Measurements from ENCODE around the gene CNTNAP2.

The CNTNAP2 gene

GRCh38 chr7:148332191-148333186, 2215.9 kb downstream of the CNTNAP2 start:
- DNase-seq: no peak

DNA sequence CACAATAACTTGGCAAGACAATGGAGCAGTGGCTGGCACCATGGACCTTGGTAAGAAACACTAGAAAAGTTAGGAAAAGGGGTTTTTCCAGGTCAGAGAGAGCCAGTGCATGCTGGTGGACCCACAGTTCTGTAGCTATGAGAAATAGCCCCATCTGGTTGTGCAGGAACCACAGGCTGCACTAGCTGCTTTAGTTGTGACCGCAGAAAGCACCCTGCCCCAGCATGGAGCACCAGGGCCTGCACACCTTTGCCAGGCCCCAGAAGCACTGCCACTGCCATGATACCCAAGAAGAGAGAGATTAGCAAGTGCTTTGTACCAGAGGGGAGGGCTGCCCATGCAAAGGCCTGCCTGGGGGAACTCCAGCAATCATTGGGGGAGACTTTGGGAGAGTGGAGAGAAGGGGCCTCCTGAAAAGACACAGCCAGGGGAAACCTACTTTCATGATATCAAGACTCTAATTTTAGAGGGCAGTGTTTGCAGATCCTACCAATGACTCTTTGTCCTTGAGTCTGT, 2217.9 kb downstream of the CNTNAP2 start:
- DNase-seq: no peak

DNA sequence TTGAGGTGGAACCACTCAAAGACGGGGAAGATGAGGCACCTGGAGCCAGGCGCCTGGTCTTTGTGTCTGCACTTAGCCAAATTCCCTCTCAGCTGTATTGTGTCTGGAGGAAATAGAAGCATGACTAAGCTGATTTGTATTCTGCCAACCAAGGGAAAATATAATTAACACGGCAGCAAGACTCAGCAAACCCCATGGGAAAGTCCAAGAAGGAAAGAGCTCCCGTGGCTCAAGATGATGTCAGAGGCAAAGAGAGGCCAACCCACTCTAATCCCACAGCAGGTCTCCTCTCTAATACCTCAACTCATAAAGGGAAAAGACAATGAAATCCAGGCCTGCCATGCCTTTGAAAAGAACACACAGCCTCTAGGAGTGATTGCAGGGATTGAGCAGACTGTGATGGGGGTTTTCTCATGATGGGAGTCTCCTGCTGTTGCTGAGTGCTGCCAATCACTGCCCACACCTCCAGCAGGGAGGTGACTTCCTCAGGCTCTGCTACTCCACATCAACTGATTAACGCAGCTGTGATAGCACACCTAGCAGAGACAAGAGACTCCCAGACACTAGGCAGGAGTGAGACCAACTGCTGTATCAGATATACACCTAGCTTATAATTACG, 2218.5 kb downstream of the CNTNAP2 start:
- peak in 2 of 51 donors; percentile 9 to 29 for DNase-seq

DNA sequence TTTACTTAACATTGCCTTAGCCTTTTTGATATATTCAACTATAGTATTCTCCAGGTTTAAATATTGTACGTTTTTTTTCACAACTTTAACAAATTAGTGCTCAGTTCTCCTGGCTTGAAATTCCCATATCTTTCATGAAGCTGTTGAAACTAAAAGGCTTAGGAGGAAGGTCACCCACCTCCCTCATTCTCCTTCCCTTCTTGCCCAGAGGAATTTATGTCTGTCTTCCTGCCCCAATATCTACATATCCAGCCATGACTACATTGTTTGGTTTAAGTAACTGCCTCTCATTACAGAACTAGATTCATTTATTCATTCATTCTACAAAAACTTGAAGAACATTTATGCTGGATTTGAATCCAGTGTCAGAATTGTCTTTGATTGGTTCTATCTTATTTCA, 2219.2 kb downstream of the CNTNAP2 start:
- DNase-seq: no peak

DNA sequence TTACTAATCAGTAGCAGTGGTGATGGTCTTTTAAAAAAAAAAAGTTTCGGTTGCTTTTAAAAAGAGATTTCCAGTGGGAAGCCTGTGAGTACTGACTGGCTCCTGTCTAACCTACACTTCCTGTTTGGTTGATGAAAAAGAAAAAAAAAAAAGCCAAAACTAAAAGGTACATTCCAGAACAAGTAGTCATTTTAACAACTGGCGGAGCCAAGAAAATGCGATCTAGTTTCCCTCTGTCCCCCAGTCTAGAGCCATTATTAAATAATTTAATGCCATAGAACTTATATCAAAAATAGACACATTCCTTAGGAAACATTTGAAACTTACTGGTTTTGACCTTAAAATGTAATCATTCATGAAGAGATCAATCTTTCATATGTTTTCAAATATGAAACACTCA, 2219.8 kb downstream of the CNTNAP2 start:
- no peak for DNase-seq

DNA sequence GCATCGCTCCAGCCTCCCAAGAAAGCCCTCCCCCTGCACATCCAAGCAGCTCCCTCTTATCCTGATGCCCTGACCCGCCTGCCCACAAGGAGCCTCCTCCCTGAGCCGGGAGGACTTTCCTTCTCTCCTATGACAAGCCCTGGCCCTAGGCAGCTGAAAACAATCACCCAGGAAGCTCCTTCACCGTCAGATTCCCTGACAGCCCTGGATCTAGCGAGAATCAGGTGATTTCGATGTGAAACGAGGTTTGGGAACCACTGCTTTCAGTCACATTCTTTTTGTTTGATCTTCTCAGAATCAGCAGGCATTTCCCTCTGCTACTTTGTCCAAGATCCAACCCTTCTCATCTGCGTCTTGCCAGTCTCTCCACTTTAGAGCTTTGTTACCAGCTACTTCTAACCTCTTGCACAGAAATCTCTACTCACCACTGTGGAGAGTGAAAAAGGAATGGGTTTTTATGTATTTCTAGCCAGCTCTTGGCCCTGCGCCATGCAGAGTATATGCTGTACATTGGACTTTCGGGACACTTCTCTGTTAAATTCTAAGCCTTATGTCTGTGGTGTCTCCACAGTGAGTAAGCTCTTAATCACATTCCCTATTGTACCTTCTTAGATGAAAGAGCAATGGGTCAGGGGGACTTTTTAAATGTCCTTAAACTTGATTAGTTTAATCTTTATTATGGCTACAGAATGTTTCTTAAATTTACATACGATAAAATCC, 2220.8 kb downstream of the CNTNAP2 start:
- DNase-seq: no peak

DNA sequence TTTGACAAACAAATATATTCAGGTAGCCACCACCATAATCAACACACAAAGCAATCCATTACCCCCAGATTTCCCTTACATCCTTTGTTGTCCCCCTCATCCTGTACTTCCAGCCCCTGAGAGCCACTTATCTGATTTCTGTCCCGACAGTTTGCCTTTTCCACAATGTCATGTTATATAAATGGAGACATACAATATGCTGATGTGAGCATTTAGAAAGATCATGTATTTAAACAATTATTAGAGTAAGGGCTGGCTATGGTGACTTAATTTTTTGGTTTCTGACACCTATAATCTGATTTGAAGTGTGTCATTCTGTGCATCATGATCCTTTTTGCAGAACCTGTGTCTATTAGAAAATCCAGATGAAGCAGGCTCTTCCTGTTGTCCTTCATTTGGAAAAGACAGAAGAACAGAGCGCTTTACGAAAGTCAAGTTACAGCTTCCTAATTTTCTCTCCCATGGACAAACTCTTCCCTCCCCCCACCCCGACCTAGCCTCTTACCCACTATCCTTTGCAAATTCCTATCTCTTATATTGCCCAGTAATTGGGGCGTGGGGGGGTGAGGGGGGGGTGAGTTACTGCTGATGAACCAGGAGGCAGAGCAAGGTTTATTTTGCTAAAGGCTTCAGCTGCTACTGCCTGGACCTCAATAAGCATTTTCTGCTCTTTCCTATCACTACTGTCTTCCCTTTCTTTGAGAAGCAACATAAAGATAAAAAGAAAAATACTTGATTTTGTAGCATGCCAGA, 2221.6 kb downstream of the CNTNAP2 start:
- no peak for DNase-seq

DNA sequence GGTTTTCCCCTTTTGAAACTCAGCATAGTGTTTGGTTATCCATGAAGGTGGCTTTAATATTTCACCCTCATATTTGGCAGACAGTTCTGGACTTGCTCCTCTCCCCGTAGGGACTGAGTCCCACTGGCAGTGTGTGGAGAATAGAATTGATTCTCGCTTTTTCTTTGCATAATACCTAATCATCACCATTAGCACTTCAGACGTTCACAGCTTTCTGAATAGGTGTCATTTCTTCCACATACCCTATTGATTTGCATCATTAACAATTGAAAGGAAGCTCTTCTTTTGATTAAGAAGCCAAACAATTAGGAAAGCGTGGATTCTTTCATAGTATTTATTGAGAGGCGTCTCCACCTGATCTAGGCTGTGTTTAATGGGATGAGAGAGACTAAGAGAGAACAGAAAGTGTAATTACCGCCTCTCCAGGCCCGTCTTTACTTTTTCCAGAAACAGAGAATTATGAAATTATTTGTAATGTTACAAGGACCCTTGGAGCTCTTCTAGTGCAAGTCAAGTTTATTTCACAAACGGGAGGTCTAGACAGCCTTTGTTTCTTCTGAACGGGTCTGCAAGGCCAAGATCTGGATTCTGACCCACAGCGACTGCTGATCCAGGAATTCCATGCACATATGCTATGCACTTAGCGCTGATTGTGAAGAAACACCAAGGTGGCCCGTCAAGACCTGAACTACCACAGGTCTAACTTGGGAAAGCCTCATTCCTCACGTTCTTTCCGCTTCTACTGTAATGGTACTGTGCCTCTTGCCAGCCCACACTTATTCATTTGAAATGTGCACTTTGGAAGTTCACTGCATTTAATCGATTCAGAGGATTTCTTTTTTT, 2224.1 kb downstream of the CNTNAP2 start:
- no peak for DNase-seq

GRCh38 chr7:148344406-148344805, 2227.8 kb downstream of the CNTNAP2 start:
- DNase-seq: no peak

DNA sequence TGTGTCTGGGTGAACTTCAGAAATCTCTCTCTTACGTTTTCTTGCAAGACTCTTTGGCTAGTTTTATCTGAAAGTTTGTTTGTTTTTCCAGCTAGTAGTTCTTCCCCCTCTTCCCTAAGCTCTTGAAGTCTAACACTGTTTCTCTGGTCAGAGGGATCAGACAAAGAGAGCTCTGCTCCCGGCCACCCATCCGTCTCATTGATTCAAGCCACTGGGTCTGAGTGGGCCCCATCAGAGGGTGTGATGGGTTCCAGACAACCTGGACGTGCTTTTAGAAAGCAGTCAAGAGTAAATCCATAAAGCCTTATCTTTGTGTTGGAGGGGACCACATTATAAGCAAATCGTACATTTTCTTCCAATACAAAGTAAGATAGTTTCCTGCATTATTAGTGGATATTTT, 2231.4 kb downstream of the CNTNAP2 start:
- no peak for DNase-seq

DNA sequence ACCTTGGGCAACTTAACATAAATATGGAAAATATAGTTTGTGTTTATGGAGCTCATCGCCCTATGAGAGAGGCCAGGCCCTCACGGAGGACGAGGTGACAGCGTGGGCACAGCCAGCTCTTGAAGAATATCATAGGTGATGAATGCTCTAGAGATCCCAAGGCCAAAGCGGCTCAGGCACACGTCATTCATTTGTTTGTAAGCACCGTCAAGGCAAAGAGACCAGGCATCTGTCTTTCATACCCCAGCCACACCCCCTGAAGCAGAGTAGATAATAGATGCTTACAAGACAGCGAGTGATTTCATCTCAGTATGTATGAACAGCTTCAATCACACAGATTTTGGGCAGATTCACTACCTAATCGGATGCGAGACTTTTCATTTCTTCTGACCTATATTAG, 2231.9 kb downstream of the CNTNAP2 start:
- DNase-seq: no peak

- peak in 8 of 51 donors; percentile 1 to 23 (median 12) for DNase-seq
These were observed 2239.7 kb downstream of the CNTNAP2 start for GRCh38 chr7:148356303-148356702.

DNA sequence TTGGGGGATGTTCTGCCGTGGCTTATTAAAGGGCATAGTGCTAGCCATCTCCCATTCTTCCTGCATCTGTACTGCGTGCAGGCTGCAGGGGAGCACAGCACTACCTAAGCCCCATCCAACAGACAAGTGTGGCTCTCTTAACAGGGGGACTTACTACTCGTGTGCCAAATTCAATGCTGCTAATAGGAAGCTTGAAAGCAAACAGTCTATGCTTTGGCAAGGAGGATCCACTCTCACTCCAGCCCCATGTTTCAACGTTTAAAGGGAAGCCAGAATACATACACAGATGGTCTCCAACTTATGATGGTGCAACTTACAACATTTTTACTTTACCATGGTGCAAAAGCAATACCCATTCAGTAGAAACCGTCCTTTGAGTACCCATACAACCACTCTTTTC, 2245.9 kb downstream of the CNTNAP2 start:
- DNase-seq: no peak

- DNase-seq: no peak
These were observed 2251.3 kb downstream of the CNTNAP2 start for GRCh38 chr7:148367731-148368475.

GRCh38 chr7:148368562-148368961, 2252.0 kb downstream of the CNTNAP2 start:
- DNase-seq: no peak

DNA sequence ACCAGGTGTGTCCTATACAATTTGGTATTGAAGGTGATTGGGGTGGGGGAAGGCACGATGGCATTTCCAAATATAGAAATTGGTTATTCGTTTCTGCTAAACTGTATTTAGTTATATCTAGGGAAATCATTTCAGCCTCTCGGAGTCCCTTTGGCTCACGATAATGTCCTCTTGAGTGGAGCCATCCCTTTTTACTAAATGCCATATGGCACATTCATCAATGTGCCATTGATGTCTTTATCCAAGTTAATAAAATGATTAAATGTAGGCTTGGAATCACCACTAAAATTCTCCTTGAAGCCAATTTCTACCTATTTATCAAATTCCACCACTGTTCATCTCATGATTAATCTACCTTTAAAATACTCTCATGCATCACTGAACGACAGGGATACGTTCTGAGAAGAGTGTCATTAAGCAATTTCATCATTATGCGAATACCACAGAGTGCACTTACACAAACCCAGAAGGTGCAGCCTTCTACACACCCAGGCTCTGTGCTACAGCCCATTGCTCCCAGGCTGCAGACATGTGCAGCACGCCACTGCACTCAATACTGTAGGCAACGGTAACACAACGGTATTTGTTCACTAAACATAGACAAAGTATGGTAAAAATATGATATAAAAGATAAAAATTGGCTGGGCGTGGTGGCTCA, 2254.8 kb downstream of the CNTNAP2 start:
- no peak for DNase-seq

DNA sequence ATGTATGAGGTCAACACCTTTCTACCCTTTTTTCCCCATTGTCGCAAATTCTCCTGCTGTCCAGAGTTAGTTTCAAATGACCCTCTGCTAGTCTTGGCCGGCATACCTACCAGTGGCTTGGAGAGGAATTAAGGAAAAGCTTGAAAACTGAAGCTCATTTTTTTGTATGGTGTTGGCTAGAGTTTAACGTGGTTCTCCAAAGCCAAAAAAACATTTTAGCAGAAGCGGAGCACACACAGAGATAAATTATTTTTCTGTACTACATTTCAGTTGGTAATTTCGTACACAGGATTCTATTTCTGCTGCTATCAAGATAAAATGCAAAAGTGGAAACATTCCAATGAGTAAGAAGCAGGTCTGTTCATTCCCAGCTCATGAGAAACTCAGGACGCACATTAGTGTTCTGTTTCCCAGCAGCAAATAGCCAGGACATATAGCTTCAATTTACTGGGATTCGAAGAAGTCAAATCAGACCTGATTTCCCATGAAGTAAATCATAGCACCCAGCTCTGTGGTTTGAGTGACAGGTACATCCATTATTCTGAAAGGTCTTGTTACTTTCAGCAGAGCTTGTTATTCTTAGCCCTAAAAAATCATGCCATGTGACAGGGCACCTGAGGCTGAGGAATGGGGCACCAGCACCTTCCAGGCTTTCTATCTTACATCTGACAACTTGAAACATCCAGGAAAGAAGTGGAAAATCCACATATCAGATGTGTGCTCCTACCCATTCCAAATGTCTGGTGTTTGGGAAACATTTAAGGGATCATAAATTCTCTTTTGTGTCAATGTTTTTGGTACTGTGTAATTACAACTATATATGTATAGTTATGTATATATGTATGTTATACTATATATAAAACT, 2258.0 kb downstream of the CNTNAP2 start:
- DNase-seq: no peak

DNA sequence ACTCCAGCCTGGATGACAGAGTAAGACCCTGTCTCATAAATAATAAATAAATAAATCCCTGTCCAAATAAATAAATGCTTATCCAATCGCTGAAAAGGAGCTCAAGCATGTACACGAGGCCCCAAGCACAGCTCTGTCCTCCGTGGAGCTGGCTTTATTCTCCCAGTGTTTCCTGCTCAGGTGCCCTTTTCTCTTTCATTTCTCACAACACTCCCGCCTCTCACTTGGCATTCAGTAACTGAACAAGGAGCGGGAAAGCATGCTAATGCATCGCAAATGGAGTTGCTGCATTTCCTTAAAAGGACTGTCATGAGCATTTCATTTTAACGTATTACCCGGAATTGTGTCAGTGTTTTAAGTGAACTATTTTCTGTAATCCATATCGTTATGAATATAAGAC, 2263.1 kb downstream of the CNTNAP2 start:
- peak in 1 of 51 donors; percentile 24 for DNase-seq
